ENCODE data around the gene DMD. TPM values are rescaled to one million over a fixed set of nuclear protein-coding genes. Genes with fewer than 3 reads are reported as not detected.

The DMD gene
- total RNA-seq, 1 donor from 2014 or later: 22.2 TPM

- H3K9me3 Mint-ChIP-seq (ENCODE audit: unreplicated experiment): no peaks in the 10 kb centered on the region
- no peak for FAIRE-seq
- DNase-seq (ENCODE audit: low read depth): peak; percentile 71
- no peaks in the 10 kb centered on the region for H3K36me3 Mint-ChIP-seq (ENCODE audit: low read depth, unreplicated experiment)
- peaks cover 5% of the 10 kb centered on the region for H3K4me1 Mint-ChIP-seq (ENCODE audit: low read depth, unreplicated experiment)
- H3K9me3 ChIP-seq (ENCODE audit: insufficient read depth, low read depth, low read length): no peaks in the 10 kb centered on the region
- H3K27me3 ChIP-seq (ENCODE audit: insufficient read depth, low read length): no peaks in the 10 kb centered on the region
- H3K27ac Mint-ChIP-seq (ENCODE audit: unreplicated experiment): no peak overlapping the region
- no peaks in the 10 kb centered on the region for H3K36me3 ChIP-seq (ENCODE audit: insufficient read depth, low read length)
- H3K4me3 ChIP-seq (ENCODE audit: insufficient read depth, low read depth, low read length): no peak overlapping the region
- peak overlapping the region; percentile 10 for H3K9ac ChIP-seq (ENCODE audit: low read length)
- H3K27me3 Mint-ChIP-seq (ENCODE audit: low read depth, unreplicated experiment): no peaks in the 10 kb centered on the region
- peak overlapping the region; percentile 42 for H3K27ac ChIP-seq (ENCODE audit: low read depth, low read length)
- H3K4me2 ChIP-seq (ENCODE audit: low read length): peak overlapping the region; percentile 19
- no peaks in the 10 kb centered on the region for H4K20me1 ChIP-seq (ENCODE audit: insufficient read depth, low read length)
- H3K79me2 ChIP-seq (ENCODE audit: insufficient read depth, low read length): no peaks in the 10 kb centered on the region
- H3K4me1 ChIP-seq (ENCODE audit: insufficient read depth, low read length): peaks cover 3% of the 10 kb centered on the region
- H3K4me3 Mint-ChIP-seq (ENCODE audit: unreplicated experiment): no peak overlapping the region
- no peak overlapping the region for H2AFZ ChIP-seq (ENCODE audit: low read depth, low read length)
- no peak for TF ChIP-seq EZH2 (IDR thresholded peaks at IDR 0.05; ENCODE audit: insufficient read depth, low read length)
- TF ChIP-seq, protein P1, sequence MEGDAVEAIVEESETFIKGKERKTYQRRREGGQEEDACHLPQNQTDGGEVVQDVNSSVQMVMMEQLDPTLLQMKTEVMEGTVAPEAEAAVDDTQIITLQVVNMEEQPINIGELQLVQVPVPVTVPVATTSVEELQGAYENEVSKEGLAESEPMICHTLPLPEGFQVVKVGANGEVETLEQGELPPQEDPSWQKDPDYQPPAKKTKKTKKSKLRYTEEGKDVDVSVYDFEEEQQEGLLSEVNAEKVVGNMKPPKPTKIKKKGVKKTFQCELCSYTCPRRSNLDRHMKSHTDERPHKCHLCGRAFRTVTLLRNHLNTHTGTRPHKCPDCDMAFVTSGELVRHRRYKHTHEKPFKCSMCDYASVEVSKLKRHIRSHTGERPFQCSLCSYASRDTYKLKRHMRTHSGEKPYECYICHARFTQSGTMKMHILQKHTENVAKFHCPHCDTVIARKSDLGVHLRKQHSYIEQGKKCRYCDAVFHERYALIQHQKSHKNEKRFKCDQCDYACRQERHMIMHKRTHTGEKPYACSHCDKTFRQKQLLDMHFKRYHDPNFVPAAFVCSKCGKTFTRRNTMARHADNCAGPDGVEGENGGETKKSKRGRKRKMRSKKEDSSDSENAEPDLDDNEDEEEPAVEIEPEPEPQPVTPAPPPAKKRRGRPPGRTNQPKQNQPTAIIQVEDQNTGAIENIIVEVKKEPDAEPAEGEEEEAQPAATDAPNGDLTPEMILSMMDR (IDR thresholded peaks at IDR 0.05; ENCODE audit: insufficient read depth, low read depth, low read length): no peak
These were observed 1896.4 kb downstream of the DMD start for GRCh38 chrX:31314921-31315320.

DNA sequence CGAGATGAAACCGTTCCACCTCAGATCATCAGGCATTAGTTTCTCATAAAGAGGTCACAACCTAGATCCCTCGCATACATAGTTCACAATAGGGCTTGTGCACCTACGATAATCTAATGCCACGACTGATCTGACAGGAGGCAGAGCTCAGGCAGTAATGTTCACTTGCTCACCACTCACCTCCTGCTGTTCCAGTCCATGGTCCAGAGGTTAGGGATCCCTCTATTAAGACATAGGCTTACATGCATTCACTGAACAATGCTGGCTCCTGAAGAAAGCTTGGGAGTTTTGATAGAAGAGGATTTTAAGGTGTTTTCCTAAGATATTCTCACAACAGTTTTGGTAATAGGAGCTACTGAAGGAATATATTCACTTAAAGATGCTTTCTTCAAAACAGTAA is 1903.4 kb downstream of the DMD start:
- FAIRE-seq: no peak
- H3K9me3 Mint-ChIP-seq (ENCODE audit: unreplicated experiment): no peaks in the 10 kb centered on the region
- TF ChIP-seq EZH2 (IDR thresholded peaks at IDR 0.05; ENCODE audit: insufficient read depth, low read length): no peak
- TF ChIP-seq, protein P1 (IDR thresholded peaks at IDR 0.05; ENCODE audit: insufficient read depth, low read depth, low read length): no peak
- H3K27ac Mint-ChIP-seq (ENCODE audit: unreplicated experiment): no peak overlapping the region
- no peak overlapping the region for H3K4me3 ChIP-seq (ENCODE audit: insufficient read depth, low read depth, low read length)
- no peaks in the 10 kb centered on the region for H3K36me3 ChIP-seq (ENCODE audit: insufficient read depth, low read length)
- H3K27ac ChIP-seq (ENCODE audit: low read depth, low read length): no peak overlapping the region
- H3K4me1 ChIP-seq (ENCODE audit: insufficient read depth, low read length): no peaks in the 10 kb centered on the region
- no peaks in the 10 kb centered on the region for H3K79me2 ChIP-seq (ENCODE audit: insufficient read depth, low read length)
- no peak overlapping the region for H2AFZ ChIP-seq (ENCODE audit: low read depth, low read length)
- H3K27me3 ChIP-seq (ENCODE audit: insufficient read depth, low read length): no peaks in the 10 kb centered on the region
- no peak overlapping the region for H3K9ac ChIP-seq (ENCODE audit: low read length)
- H3K36me3 Mint-ChIP-seq (ENCODE audit: low read depth, unreplicated experiment): no peaks in the 10 kb centered on the region
- H4K20me1 ChIP-seq (ENCODE audit: insufficient read depth, low read length): no peaks in the 10 kb centered on the region
- H3K4me1 Mint-ChIP-seq (ENCODE audit: low read depth, unreplicated experiment): no peaks in the 10 kb centered on the region
- no peak overlapping the region for H3K4me2 ChIP-seq (ENCODE audit: low read length)
- H3K9me3 ChIP-seq (ENCODE audit: insufficient read depth, low read depth, low read length): no peaks in the 10 kb centered on the region
- no peak overlapping the region for H3K4me3 Mint-ChIP-seq (ENCODE audit: unreplicated experiment)
- no peak for DNase-seq (ENCODE audit: low read depth)
- no peaks in the 10 kb centered on the region for H3K27me3 Mint-ChIP-seq (ENCODE audit: low read depth, unreplicated experiment)

- no peak overlapping the region for H3K27ac Mint-ChIP-seq (ENCODE audit: unreplicated experiment)
- no peaks in the 10 kb centered on the region for H3K9me3 Mint-ChIP-seq (ENCODE audit: unreplicated experiment)
- H2AFZ ChIP-seq (ENCODE audit: low read depth, low read length): no peak overlapping the region
- H3K27me3 ChIP-seq (ENCODE audit: insufficient read depth, low read length): no peaks in the 10 kb centered on the region
- no peaks in the 10 kb centered on the region for H3K27me3 Mint-ChIP-seq (ENCODE audit: low read depth, unreplicated experiment)
- H3K4me1 Mint-ChIP-seq (ENCODE audit: low read depth, unreplicated experiment): no peaks in the 10 kb centered on the region
- H3K79me2 ChIP-seq (ENCODE audit: insufficient read depth, low read length): no peaks in the 10 kb centered on the region
- no peak overlapping the region for H3K4me2 ChIP-seq (ENCODE audit: low read length)
- no peak for DNase-seq (ENCODE audit: low read depth)
- H3K9me3 ChIP-seq (ENCODE audit: insufficient read depth, low read depth, low read length): no peaks in the 10 kb centered on the region
- no peak overlapping the region for H3K27ac ChIP-seq (ENCODE audit: low read depth, low read length)
- peak; percentile 80 for FAIRE-seq
- no peaks in the 10 kb centered on the region for H3K36me3 ChIP-seq (ENCODE audit: insufficient read depth, low read length)
- H3K4me3 ChIP-seq (ENCODE audit: insufficient read depth, low read depth, low read length): no peak overlapping the region
- no peak for TF ChIP-seq EZH2 (IDR thresholded peaks at IDR 0.05; ENCODE audit: insufficient read depth, low read length)
- no peaks in the 10 kb centered on the region for H3K4me1 ChIP-seq (ENCODE audit: insufficient read depth, low read length)
- H3K9ac ChIP-seq (ENCODE audit: low read length): no peak overlapping the region
- H3K4me3 Mint-ChIP-seq (ENCODE audit: unreplicated experiment): no peak overlapping the region
- H3K36me3 Mint-ChIP-seq (ENCODE audit: low read depth, unreplicated experiment): no peaks in the 10 kb centered on the region
- H4K20me1 ChIP-seq (ENCODE audit: insufficient read depth, low read length): no peaks in the 10 kb centered on the region
These were observed 1908.7 kb downstream of the DMD start for GRCh38 chrX:31302573-31303075.

Measured in astrocyte (in vitro differentiated cells and primary cell).